ENCODE results near the gene ITSN1. TPM values are rescaled to one million over a fixed set of nuclear protein-coding genes. Genes with fewer than 3 reads are reported as not detected.

ITSN1 gene
- total and polyA plus RNA-seq, 2 experiments from 2014 or later, result 77.9 to 95.7 TPM

DNA sequence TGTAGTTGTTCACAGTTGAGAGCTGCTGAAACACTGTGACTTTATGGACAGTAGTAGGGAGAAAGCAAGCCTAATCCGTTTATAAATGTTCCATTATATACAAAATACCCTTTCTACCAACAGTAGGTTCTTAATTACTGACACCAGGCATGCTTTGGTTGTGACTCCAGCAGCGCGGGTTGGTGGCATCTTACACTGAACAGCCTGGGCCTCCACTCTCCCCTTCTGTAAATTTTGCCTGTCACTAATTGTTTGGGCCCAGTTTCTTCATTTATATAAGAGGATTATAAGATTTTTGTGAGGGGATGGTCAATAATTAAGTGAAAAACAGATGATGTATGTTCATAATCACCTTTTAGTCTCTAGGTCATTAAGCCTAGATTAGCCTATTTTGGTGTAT, 58.2 kb downstream of the ITSN1 start:
- Mint-ChIP-seq H3K27ac (no peak overlapping the region), H3K27me3 (ENCODE audit: insufficient read depth, low read depth, poor library complexity) (peaks cover 6% of the 10 kb centered on the region), H3K4me3 (no peak overlapping the region), H3K4me1 (peaks cover 35% of the 10 kb centered on the region), H3K9me3 (no peaks in the 10 kb centered on the region; the same call in 2 of the 3 replicates), H3K36me3 (ENCODE audit: low read depth) (no peaks in the 10 kb centered on the region; the same call in 2 of the 3 replicates)
- Histone ChIP-seq H3F3A (replicated peaks; ENCODE audit: low read depth) (no peaks in the 10 kb centered on the region), H3K4me3 (no peak overlapping the region), H3K27me3 (ENCODE audit: insufficient read depth) (no peaks in the 10 kb centered on the region), H3K9me2 (ENCODE audit: insufficient read depth) (no peaks in the 10 kb centered on the region), H3K4me1 (ENCODE audit: insufficient read depth) (peaks cover 20% of the 10 kb centered on the region), H3K79me2 (replicated peaks; ENCODE audit: insufficient read depth) (peaks cover 98% of the 10 kb centered on the region), H3K36me3 (ENCODE audit: insufficient read depth) (no peaks in the 10 kb centered on the region), H4K20me1 (replicated peaks; ENCODE audit: insufficient read depth) (peaks cover 30% of the 10 kb centered on the region), H3K4me2 (no peak overlapping the region), H2AFZ (no peak overlapping the region), H3K27ac (ENCODE audit: low read depth) (no peak overlapping the region)
- TF ChIP-seq JUNB (IDR thresholded peaks at IDR 0.05; ENCODE audit: unreplicated experiment) (no peak), STAT1 (IDR thresholded peaks at IDR 0.05; ENCODE audit: unreplicated experiment) (no peak), ZNF331 (CRISPR knock-in tag; IDR thresholded peaks at IDR 0.05; ENCODE audit: low read depth) (no peak), ZNF114 (CRISPR knock-in tag; IDR thresholded peaks at IDR 0.05) (no peak), POLR2AphosphoS5 (IDR thresholded peaks at IDR 0.05; ENCODE audit: low read depth) (no peak)
- TF ChIP-seq, protein P1, sequence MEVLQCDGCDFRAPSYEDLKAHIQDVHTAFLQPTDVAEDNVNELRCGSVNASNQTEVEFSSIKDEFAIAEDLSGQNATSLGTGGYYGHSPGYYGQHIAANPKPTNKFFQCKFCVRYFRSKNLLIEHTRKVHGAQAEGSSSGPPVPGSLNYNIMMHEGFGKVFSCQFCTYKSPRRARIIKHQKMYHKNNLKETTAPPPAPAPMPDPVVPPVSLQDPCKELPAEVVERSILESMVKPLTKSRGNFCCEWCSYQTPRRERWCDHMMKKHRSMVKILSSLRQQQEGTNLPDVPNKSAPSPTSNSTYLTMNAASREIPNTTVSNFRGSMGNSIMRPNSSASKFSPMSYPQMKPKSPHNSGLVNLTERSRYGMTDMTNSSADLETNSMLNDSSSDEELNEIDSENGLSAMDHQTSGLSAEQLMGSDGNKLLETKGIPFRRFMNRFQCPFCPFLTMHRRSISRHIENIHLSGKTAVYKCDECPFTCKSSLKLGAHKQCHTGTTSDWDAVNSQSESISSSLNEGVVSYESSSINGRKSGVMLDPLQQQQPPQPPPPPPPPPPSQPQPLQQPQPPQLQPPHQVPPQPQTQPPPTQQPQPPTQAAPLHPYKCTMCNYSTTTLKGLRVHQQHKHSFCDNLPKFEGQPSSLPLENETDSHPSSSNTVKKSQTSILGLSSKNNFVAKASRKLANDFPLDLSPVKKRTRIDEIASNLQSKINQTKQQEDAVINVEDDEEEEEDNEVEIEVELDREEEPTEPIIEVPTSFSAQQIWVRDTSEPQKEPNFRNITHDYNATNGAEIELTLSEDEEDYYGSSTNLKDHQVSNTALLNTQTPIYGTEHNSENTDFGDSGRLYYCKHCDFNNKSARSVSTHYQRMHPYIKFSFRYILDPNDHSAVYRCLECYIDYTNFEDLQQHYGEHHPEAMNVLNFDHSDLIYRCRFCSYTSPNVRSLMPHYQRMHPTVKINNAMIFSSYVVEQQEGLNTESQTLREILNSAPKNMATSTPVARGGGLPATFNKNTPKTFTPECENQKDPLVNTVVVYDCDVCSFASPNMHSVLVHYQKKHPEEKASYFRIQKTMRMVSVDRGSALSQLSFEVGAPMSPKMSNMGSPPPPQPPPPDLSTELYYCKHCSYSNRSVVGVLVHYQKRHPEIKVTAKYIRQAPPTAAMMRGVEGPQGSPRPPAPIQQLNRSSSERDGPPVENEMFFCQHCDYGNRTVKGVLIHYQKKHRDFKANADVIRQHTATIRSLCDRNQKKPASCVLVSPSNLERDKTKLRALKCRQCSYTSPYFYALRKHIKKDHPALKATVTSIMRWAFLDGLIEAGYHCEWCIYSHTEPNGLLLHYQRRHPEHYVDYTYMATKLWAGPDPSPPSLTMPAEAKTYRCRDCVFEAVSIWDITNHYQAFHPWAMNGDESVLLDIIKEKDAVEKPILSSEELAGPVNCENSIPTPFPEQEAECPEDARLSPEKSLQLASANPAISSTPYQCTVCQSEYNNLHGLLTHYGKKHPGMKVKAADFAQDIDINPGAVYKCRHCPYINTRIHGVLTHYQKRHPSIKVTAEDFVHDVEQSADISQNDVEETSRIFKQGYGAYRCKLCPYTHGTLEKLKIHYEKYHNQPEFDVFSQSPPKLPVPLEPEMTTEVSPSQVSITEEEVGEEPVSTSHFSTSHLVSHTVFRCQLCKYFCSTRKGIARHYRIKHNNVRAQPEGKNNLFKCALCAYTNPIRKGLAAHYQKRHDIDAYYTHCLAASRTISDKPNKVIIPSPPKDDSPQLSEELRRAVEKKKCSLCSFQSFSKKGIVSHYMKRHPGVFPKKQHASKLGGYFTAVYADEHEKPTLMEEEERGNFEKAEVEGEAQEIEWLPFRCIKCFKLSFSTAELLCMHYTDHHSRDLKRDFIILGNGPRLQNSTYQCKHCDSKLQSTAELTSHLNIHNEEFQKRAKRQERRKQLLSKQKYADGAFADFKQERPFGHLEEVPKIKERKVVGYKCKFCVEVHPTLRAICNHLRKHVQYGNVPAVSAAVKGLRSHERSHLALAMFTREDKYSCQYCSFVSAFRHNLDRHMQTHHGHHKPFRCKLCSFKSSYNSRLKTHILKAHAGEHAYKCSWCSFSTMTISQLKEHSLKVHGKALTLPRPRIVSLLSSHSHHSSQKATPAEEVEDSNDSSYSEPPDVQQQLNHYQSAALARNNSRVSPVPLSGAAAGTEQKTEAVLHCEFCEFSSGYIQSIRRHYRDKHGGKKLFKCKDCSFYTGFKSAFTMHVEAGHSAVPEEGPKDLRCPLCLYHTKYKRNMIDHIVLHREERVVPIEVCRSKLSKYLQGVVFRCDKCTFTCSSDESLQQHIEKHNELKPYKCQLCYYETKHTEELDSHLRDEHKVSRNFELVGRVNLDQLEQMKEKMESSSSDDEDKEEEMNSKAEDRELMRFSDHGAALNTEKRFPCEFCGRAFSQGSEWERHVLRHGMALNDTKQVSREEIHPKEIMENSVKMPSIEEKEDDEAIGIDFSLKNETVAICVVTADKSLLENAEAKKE (CRISPR knock-in tag; IDR thresholded peaks at IDR 0.05), result no peak
- ATAC-seq (no peak), DNase-seq (ENCODE audit: low spot score) (no peak)
